Measurements from ENCODE around the gene SPRY4. TPM values are rescaled to one million over a fixed set of nuclear protein-coding genes. Genes with fewer than 3 reads are reported as not detected.

The SPRY4 gene
- total and polyA plus RNA-seq, 2 of the 13 experiments (the other 11 are each of a cell fraction or from before 2014, with no cell fraction given), result 8.9 to 17.8 TPM

DNA sequence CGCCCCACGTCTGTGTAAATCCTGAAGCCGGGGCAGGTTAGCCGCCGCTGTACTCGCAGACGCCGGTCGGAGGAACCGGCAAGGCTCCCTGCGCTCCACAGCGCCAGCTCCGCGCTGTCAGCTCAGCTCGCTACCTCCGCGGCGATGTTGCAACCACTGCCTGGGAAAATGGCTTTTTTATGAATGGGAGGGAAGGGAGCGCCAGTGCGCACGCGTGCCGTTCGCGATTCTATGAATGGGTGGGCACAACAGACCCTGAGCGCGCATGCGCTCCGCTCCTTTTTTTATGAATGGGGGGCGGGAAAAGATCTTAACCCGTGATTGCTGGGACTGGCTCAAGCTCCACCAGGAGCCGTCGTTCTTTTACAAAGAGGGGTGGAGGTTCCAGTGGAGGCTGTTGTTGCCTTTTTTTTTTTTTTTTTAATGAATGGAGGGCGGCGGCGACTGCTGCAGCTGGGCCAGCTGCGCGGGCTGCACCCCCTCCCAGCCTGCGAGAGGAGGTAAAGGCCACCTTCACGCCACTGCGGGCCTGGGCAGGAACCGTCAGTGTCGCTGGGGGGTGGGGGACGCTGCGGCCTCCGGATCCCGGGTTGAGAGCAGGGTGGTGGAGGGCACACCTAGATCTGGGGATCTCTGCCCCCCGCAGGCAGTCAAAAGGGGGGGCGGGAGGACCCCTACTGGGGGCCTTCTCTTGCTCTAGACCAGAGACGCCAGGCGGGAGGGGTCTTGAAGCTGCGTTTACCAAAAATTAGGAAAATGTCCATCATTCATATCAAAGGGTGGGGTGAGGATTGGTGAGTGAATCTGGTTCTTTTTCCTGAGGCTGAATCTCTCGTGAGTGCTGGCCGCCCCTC, at the start of gene SPRY4 (continued):
- TF ChIP-seq, protein P1, sequence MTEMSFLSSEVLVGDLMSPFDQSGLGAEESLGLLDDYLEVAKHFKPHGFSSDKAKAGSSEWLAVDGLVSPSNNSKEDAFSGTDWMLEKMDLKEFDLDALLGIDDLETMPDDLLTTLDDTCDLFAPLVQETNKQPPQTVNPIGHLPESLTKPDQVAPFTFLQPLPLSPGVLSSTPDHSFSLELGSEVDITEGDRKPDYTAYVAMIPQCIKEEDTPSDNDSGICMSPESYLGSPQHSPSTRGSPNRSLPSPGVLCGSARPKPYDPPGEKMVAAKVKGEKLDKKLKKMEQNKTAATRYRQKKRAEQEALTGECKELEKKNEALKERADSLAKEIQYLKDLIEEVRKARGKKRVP (CRISPR knock-in tag; IDR thresholded peaks at IDR 0.05), result peak in 1 of 2 experiments; percentile 84; a peak in 2 of 4 replicates
- TF ChIP-seq ZBTB42 (CRISPR knock-in tag; IDR thresholded peaks at IDR 0.05), result no peak
- TF ChIP-seq PRMT3 (CRISPR knock-in tag; IDR thresholded peaks at IDR 0.05; ENCODE audit: borderline replicate concordance, low read depth), result peak; percentile 77; the same call in 1 of the 2 replicates
- TF ChIP-seq MIER3 (CRISPR knock-in tag; IDR thresholded peaks at IDR 0.05; ENCODE audit: borderline replicate concordance), result no peak; the same call in 1 of the 2 replicates
- TF ChIP-seq ESRRA (CRISPR knock-in tag; IDR thresholded peaks at IDR 0.05; ENCODE audit: low read depth), result peak; percentile 31; the same call in 1 of the 2 replicates
- no peak for TF ChIP-seq ONECUT2 (CRISPR knock-in tag; IDR thresholded peaks at IDR 0.05)
- peak; percentile 73; the same call in 1 of the 2 replicates for TF ChIP-seq ZFP1 (CRISPR knock-in tag; IDR thresholded peaks at IDR 0.05)
- TF ChIP-seq SALL1 (CRISPR knock-in tag; IDR thresholded peaks at IDR 0.05), result peak; percentile 84
- no peak for TF ChIP-seq GPN1 (CRISPR knock-in tag; IDR thresholded peaks at IDR 0.05; ENCODE audit: borderline replicate concordance)
- peak; percentile 34; the same call in 1 of the 2 replicates for TF ChIP-seq KDM5B (CRISPR knock-in tag; IDR thresholded peaks at IDR 0.05; ENCODE audit: borderline replicate concordance)
- no peak for TF ChIP-seq SYNCRIP (IDR thresholded peaks at IDR 0.05; ENCODE audit: insufficient read depth, low read depth, low read length)
- no peak for TF ChIP-seq CBFB (CRISPR knock-in tag; IDR thresholded peaks at IDR 0.05)
- TF ChIP-seq, protein P2, sequence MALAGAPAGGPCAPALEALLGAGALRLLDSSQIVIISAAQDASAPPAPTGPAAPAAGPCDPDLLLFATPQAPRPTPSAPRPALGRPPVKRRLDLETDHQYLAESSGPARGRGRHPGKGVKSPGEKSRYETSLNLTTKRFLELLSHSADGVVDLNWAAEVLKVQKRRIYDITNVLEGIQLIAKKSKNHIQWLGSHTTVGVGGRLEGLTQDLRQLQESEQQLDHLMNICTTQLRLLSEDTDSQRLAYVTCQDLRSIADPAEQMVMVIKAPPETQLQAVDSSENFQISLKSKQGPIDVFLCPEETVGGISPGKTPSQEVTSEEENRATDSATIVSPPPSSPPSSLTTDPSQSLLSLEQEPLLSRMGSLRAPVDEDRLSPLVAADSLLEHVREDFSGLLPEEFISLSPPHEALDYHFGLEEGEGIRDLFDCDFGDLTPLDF (CRISPR knock-in tag; IDR thresholded peaks at IDR 0.05), result peak; percentile 36; the same call in 1 of the 2 replicates
- TF ChIP-seq, protein P3, sequence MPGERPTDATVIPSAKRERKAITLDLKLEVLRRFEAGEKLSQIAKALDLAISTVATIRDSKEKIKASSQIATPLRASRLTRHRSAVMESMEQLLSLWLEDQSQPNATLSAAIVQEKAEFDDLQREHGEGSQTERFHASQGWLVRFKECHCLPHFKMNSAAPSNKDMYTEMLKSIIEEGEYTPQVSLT (CRISPR knock-in tag; IDR thresholded peaks at IDR 0.05; ENCODE audit: borderline replicate concordance, low read depth), result no peak
- 0 out of 2 replicates have a peak, but pooled peaks have one; percentile 12 for TF ChIP-seq CENPT (CRISPR knock-in tag; IDR thresholded peaks at IDR 0.05; ENCODE audit: low read depth)
- TF ChIP-seq KAT2B (IDR thresholded peaks at IDR 0.05; ENCODE audit: borderline replicate concordance, low read depth, low read length), result no peak
- no peak; the same call in 1 of the 2 replicates for TF ChIP-seq ZNF292 (CRISPR knock-in tag; IDR thresholded peaks at IDR 0.05; ENCODE audit: borderline replicate concordance, low read depth)
- TF ChIP-seq PHF8 (CRISPR knock-in tag; IDR thresholded peaks at IDR 0.05), result peak; percentile 10; the same call in 1 of the 2 replicates
- 0 out of 2 replicates have a peak, but pooled peaks have one; percentile 19 for TF ChIP-seq KMT2B (CRISPR knock-in tag; IDR thresholded peaks at IDR 0.05)
- TF ChIP-seq ZNF232 (CRISPR knock-in tag; IDR thresholded peaks at IDR 0.05; ENCODE audit: borderline replicate concordance), result peak; percentile 61; the same call in 1 of the 2 replicates
- peak; percentile 81; the same call in 1 of the 2 replicates for TF ChIP-seq ZNF780A (CRISPR knock-in tag; IDR thresholded peaks at IDR 0.05)
- TF ChIP-seq ZC3H13 (CRISPR knock-in tag; IDR thresholded peaks at IDR 0.05), result peak; percentile 73
- TF ChIP-seq TBX3 (IDR thresholded peaks at IDR 0.05; ENCODE audit: borderline replicate concordance), result no peak
- TF ChIP-seq CBX2 (IDR thresholded peaks at IDR 0.05; ENCODE audit: low read depth, low read length), result no peak
- no peak for TF ChIP-seq CBX2 (CRISPR knock-in tag; IDR thresholded peaks at IDR 0.05; ENCODE audit: low read depth)
- no peak for TF ChIP-seq PITX1 (CRISPR knock-in tag; IDR thresholded peaks at IDR 0.05)
- TF ChIP-seq, protein P4, sequence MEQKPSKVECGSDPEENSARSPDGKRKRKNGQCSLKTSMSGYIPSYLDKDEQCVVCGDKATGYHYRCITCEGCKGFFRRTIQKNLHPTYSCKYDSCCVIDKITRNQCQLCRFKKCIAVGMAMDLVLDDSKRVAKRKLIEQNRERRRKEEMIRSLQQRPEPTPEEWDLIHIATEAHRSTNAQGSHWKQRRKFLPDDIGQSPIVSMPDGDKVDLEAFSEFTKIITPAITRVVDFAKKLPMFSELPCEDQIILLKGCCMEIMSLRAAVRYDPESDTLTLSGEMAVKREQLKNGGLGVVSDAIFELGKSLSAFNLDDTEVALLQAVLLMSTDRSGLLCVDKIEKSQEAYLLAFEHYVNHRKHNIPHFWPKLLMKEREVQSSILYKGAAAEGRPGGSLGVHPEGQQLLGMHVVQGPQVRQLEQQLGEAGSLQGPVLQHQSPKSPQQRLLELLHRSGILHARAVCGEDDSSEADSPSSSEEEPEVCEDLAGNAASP (CRISPR knock-in tag; IDR thresholded peaks at IDR 0.05; ENCODE audit: borderline replicate concordance), result 0 out of 2 replicates have a peak, but pooled peaks have one; percentile 12

All from HepG2 (cell line).